Activated naive CD4-positive, alpha-beta T cell treated with anti-CD3 and anti-CD28 coated beads, Interleukin-2, amount 10 ng/mL, durations not matched to agents 7 days and 5 days (primary cell): ENCODE results near the gene CTNND2.

Experiments
- CTCF ChIA-PET: fragments of 350-600 bp; sonication (Branson Sonifier 250); formaldehyde crosslinking; loops from one replicate; lab custom pipeline; 2021; ENCODE audit warnings: antibody characterized with exemption; lab: Charles Lee
- DNase-seq: peaks from one replicate; pipeline ENCODE4 v3.0.0-alpha.2; 2020
- H3K27ac Mint-ChIP-seq: one replicate; pipeline ENCODE4 v1.8.0; 2021; ENCODE audit warnings: mild to moderate bottlenecking, moderate library complexity, mixed read lengths
- H3K27me3 Mint-ChIP-seq: one replicate; pipeline ENCODE4 v1.8.0; 2021; ENCODE audit warnings: mild to moderate bottlenecking, mixed read lengths
- H3K36me3 Mint-ChIP-seq: one replicate; pipeline ENCODE4 v1.8.0; 2021; ENCODE audit warnings: mixed read lengths
- H3K4me1 Mint-ChIP-seq: one replicate; pipeline ENCODE4 v1.8.0; 2021; ENCODE audit warnings: mixed read lengths
- H3K4me3 Mint-ChIP-seq: one replicate; pipeline ENCODE4 v1.8.0; 2021; ENCODE audit warnings: mild to moderate bottlenecking, moderate library complexity, mixed read lengths
- H3K9me3 Mint-ChIP-seq: one replicate; pipeline ENCODE4 v1.8.0; 2021; ENCODE audit warnings: mixed read lengths

The CTNND2 gene

GRCh38 chr5:11902201-11902619 lies 2.0 kb downstream of the CTNND2 start:
- peaks cover 5% of the 10 kb centered on the region for H3K4me1 Mint-ChIP-seq
- no peak for DNase-seq
- H3K27me3 Mint-ChIP-seq = peaks cover 39% of the 10 kb centered on the region
- no peaks in the 10 kb centered on the region for H3K36me3 Mint-ChIP-seq
- H3K9me3 Mint-ChIP-seq = peaks cover 2% of the 10 kb centered on the region
- H3K4me3 Mint-ChIP-seq = no peak overlapping the region
- H3K27ac Mint-ChIP-seq = no peak overlapping the region
- CTCF ChIA-PET = no interaction called here

DNA sequence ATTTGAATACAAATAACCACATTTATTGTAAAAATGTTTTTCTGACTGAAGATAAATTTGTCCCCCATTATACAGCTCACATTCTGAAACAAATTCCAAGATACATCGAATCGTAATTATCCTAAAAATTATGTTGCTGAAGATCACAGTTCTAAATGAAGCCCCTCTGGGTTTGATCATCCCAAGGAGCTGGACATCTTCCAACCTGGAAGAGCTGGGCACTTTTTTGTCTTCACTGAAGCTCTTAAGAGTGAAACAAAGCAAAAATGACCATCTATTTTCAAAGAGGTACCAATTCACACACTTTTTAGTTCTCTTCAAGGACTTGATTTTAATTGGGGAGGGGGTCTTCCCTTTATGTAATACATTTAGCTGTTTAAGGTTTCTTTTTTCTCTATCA lies 5.5 kb downstream of the CTNND2 start:
- Mint-ChIP-seq H3K36me3 (no peaks in the 10 kb centered on the region), H3K4me1 (peaks cover 2% of the 10 kb centered on the region), H3K27me3 (peaks cover 19% of the 10 kb centered on the region), H3K27ac (no peak overlapping the region), H3K9me3 (peaks cover 2% of the 10 kb centered on the region), H3K4me3 (no peak overlapping the region)
- DNase-seq = no peak
- CTCF ChIA-PET = no interaction called here

DNA sequence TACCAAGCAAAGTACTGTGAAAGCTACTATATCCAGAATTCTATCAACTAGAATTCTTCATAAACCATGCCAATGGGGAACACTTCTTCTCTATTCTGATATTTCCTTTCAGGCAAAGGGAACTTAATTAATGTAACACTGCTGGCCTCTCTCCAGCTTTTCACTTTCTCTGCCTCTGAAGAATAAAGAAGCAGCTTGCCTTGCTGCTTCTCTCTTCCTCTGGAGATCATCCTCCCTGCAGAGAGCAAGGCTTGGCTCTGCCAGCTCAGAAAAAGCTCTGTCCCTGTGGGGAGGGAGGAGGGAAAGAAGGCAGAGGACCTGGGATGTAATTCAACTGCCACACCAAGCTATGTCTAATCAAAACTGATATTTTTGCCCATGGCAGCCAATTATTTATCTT lies 6.5 kb downstream of the CTNND2 start:
- DNase-seq = no peak
- Mint-ChIP-seq H3K27ac (no peak overlapping the region), H3K9me3 (peaks cover 2% of the 10 kb centered on the region), H3K36me3 (no peaks in the 10 kb centered on the region), H3K4me1 (peaks cover under 1% of the 10 kb centered on the region), H3K4me3 (no peak overlapping the region), H3K27me3 (peaks cover 9% of the 10 kb centered on the region)
- CTCF ChIA-PET = no interaction called here

- no peaks in the 10 kb centered on the region for H3K36me3 Mint-ChIP-seq
- no peaks in the 10 kb centered on the region for H3K4me1 Mint-ChIP-seq
- CTCF ChIA-PET = no interaction called here
- H3K4me3 Mint-ChIP-seq = no peak overlapping the region
- peaks cover 2% of the 10 kb centered on the region for H3K9me3 Mint-ChIP-seq
- H3K27ac Mint-ChIP-seq = no peak overlapping the region
- no peaks in the 10 kb centered on the region for H3K27me3 Mint-ChIP-seq
- no peak for DNase-seq
These were observed 9.3 kb downstream of the CTNND2 start for GRCh38 chr5:11894992-11895391.

DNA sequence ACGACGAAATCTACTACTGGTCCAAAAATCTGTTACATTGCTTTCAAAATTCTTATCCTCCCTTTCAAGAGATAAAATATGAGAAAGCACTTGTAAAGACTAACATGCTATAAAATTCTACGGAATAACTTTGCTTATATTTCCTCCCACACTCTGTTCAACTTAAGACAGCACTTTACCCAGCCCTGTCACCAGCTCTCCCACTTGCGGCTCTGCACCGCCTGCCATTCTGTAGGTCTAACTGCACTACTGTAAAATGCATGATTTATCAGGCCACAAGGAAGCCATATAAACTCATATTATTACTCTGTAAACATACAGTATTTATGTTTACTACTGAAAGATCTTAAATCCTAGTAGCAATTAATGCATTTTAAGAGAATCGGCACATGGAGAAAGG lies 11.4 kb downstream of the CTNND2 start:
- H3K9me3 Mint-ChIP-seq = peaks cover 2% of the 10 kb centered on the region
- no peaks in the 10 kb centered on the region for H3K27me3 Mint-ChIP-seq
- H3K4me1 Mint-ChIP-seq = no peaks in the 10 kb centered on the region
- no peak overlapping the region for H3K4me3 Mint-ChIP-seq
- CTCF ChIA-PET = no interaction called here
- DNase-seq = no peak
- H3K27ac Mint-ChIP-seq = no peak overlapping the region
- H3K36me3 Mint-ChIP-seq = no peaks in the 10 kb centered on the region

DNA sequence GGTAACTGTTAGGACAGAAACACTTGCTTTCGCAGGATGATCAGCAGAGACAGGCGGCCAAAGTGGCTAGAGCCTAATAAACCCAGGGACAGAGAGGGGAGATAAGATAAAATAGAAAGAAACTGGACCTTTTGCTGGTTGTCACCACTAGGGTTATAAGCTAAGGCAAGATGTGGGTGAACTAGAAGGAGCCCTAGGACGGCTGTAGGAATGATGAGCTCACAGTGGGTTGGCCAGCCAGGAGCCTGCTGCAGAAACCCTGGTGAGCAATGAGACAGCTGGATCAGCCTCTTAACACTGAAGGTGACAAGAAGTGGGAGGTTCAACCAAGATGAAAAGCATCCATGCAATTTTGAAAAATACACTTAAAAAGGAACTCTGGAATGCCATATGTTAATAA lies 13.5 kb downstream of the CTNND2 start:
- DNase-seq = no peak
- H3K27me3 Mint-ChIP-seq = no peaks in the 10 kb centered on the region
- H3K4me3 Mint-ChIP-seq = no peak overlapping the region
- H3K27ac Mint-ChIP-seq = no peak overlapping the region
- no peaks in the 10 kb centered on the region for H3K9me3 Mint-ChIP-seq
- H3K4me1 Mint-ChIP-seq = no peaks in the 10 kb centered on the region
- H3K36me3 Mint-ChIP-seq = no peaks in the 10 kb centered on the region
- CTCF ChIA-PET = no interaction called here

DNA sequence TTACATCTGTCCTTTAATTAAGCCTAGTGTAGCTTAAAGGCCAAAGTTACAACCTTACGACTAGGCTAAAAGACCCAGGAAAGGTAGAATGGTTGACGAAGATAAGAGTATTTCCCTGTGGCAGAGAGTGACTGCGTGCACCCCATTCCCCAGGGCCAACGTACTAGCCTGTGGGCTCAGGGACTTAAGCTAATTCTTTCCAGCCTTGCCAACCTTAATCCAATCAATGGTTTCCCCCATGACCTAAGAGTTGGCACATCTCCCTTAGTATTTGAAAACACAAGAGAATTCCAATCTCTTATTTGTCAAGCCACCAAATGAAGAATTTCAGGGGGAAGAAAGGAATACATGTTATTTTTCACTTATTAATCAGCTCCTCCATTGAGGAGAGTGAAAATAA lies 16.0 kb downstream of the CTNND2 start:
- no peak overlapping the region for H3K27ac Mint-ChIP-seq
- CTCF ChIA-PET = no interaction called here
- no peaks in the 10 kb centered on the region for H3K4me1 Mint-ChIP-seq
- peaks cover 3% of the 10 kb centered on the region for H3K9me3 Mint-ChIP-seq
- no peaks in the 10 kb centered on the region for H3K27me3 Mint-ChIP-seq
- no peak for DNase-seq
- H3K36me3 Mint-ChIP-seq = no peaks in the 10 kb centered on the region
- no peak overlapping the region for H3K4me3 Mint-ChIP-seq

GRCh38 chr5:11878814-11879213 lies 25.4 kb downstream of the CTNND2 start:
- Mint-ChIP-seq H3K4me1 (no peaks in the 10 kb centered on the region), H3K4me3 (no peak overlapping the region), H3K36me3 (no peaks in the 10 kb centered on the region), H3K27me3 (no peaks in the 10 kb centered on the region), H3K27ac (no peak overlapping the region), H3K9me3 (peaks cover 10% of the 10 kb centered on the region)
- CTCF ChIA-PET = no interaction called here
- DNase-seq = no peak

DNA sequence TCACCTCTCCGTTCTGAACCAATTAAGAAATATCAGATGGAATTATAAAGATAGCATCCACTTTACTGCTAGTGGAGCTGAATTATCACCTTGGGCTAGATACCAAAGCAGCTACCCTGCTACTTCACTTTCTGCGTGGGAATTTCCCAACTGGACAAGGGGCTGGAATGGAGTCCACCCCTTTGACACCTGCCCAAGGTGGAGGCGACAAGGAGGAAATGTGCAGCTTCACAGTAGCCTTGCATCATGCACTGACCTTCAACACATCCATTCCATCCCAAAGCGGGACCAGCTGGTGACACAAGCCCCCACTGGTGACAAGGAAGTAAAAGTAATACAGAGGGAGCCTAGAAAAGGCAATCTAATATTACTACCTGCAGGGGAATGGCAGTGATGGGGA lies 30.7 kb downstream of the CTNND2 start:
- H3K27me3 Mint-ChIP-seq = no peaks in the 10 kb centered on the region
- peaks cover 1% of the 10 kb centered on the region for H3K9me3 Mint-ChIP-seq
- H3K4me3 Mint-ChIP-seq = no peak overlapping the region
- H3K27ac Mint-ChIP-seq = no peak overlapping the region
- CTCF ChIA-PET = no interaction called here
- H3K4me1 Mint-ChIP-seq = no peaks in the 10 kb centered on the region
- no peaks in the 10 kb centered on the region for H3K36me3 Mint-ChIP-seq
- no peak for DNase-seq

DNA sequence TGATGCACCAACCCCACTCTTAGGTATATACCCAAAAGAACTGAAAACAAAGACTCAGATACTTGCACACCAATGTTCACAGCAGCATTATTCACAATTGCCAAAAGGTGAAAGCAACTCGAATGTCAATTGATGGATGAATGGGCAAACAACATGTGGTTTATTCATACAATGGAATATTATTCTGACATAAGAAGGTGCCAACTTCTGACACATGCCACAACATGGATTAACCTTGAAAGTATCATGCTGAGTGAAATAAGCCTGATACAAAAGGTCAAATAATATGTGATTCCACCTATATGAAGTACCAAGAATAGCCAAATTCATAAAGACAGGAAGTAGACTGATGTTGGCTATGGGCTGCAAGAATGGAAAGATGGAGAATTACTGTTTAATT lies 35.0 kb downstream of the CTNND2 start:
- no peak for DNase-seq
- H3K27me3 Mint-ChIP-seq = no peaks in the 10 kb centered on the region
- no peaks in the 10 kb centered on the region for H3K36me3 Mint-ChIP-seq
- CTCF ChIA-PET = no interaction called here
- peaks cover 1% of the 10 kb centered on the region for H3K9me3 Mint-ChIP-seq
- no peak overlapping the region for H3K4me3 Mint-ChIP-seq
- H3K4me1 Mint-ChIP-seq = no peaks in the 10 kb centered on the region
- no peak overlapping the region for H3K27ac Mint-ChIP-seq

DNA sequence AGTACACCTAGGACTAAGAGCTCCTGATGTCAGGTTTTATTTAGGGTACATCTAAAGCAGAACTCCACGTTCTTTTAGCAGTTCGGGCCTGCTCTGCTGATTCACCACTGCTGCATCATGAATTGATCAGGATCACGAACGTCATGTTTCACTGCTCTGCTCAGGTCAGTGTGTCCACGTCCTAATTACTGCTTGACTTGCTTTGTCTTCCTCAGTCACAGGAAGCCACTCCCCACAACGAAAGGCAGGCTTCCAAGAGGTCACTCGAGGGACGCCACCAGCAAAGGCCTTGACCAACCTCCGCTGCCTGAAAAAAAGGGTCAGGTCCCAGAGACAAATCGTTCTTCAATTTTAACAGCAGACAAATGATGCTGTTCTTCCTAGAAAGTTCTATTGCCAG lies 40.3 kb downstream of the CTNND2 start:
- Mint-ChIP-seq H3K9me3 (peaks cover 2% of the 10 kb centered on the region), H3K27ac (no peak overlapping the region), H3K27me3 (no peaks in the 10 kb centered on the region), H3K36me3 (no peaks in the 10 kb centered on the region), H3K4me3 (no peak overlapping the region), H3K4me1 (no peaks in the 10 kb centered on the region)
- CTCF ChIA-PET = no interaction called here
- no peak for DNase-seq

- no peak overlapping the region for H3K4me3 Mint-ChIP-seq
These were observed 46.9 kb downstream of the CTNND2 start for GRCh38 chr5:11857391-11857790.

GRCh38 chr5:11854936-11855335 lies 49.3 kb downstream of the CTNND2 start:
- Mint-ChIP-seq H3K4me3 (no peak overlapping the region), H3K27me3 (no peaks in the 10 kb centered on the region), H3K36me3 (no peaks in the 10 kb centered on the region), H3K27ac (no peak overlapping the region), H3K4me1 (no peaks in the 10 kb centered on the region), H3K9me3 (peaks cover 7% of the 10 kb centered on the region)
- DNase-seq = no peak
- CTCF ChIA-PET = no interaction called here

More at GRCh38 chr5:11857391-11857790, 46.9 kb downstream of the CTNND2 start:
- no peaks in the 10 kb centered on the region for H3K27me3 Mint-ChIP-seq
- no peak for DNase-seq
- H3K27ac Mint-ChIP-seq = no peak overlapping the region
- no peaks in the 10 kb centered on the region for H3K4me1 Mint-ChIP-seq
- H3K9me3 Mint-ChIP-seq = peaks cover 7% of the 10 kb centered on the region
- no peaks in the 10 kb centered on the region for H3K36me3 Mint-ChIP-seq
- CTCF ChIA-PET = no interaction called here

- no peak for DNase-seq
- H3K4me3 Mint-ChIP-seq = no peak overlapping the region
- no peaks in the 10 kb centered on the region for H3K4me1 Mint-ChIP-seq
- CTCF ChIA-PET = no interaction called here
- no peaks in the 10 kb centered on the region for H3K36me3 Mint-ChIP-seq
- H3K27ac Mint-ChIP-seq = no peak overlapping the region
- H3K27me3 Mint-ChIP-seq = no peaks in the 10 kb centered on the region
- H3K9me3 Mint-ChIP-seq = peaks cover 4% of the 10 kb centered on the region
These were observed 50.5 kb downstream of the CTNND2 start for GRCh38 chr5:11853796-11854195.

GRCh38 chr5:11853140-11853539 lies 51.1 kb downstream of the CTNND2 start:
- Mint-ChIP-seq H3K4me1 (no peaks in the 10 kb centered on the region), H3K27ac (no peak overlapping the region), H3K27me3 (no peaks in the 10 kb centered on the region), H3K36me3 (no peaks in the 10 kb centered on the region), H3K9me3 (peaks cover 6% of the 10 kb centered on the region), H3K4me3 (no peak overlapping the region)
- CTCF ChIA-PET = no interaction called here
- DNase-seq = no peak

- H3K4me3 Mint-ChIP-seq = no peak overlapping the region
- CTCF ChIA-PET = no interaction called here
- no peaks in the 10 kb centered on the region for H3K4me1 Mint-ChIP-seq
- peaks cover 6% of the 10 kb centered on the region for H3K9me3 Mint-ChIP-seq
- no peak for DNase-seq
- H3K27me3 Mint-ChIP-seq = no peaks in the 10 kb centered on the region
- H3K27ac Mint-ChIP-seq = no peak overlapping the region
- H3K36me3 Mint-ChIP-seq = no peaks in the 10 kb centered on the region
These were observed 51.5 kb downstream of the CTNND2 start for GRCh38 chr5:11852717-11853087.
